OCI-LY1 (cell line): ENCODE measurements around the gene NEK4.

ENCODE experiments used
- EZH2 ChIP-seq: fragments of 200-600 bp; sonication (generic), shearing (Covaris generic); IDR thresholded peaks from 2 replicates; pipeline ENCODE4 v1.8.0; 2017; ENCODE audit warnings: borderline replicate concordance, mixed run types, mild to moderate bottlenecking, antibody characterized with exemption, low read length, moderate library complexity, mixed read lengths
- TF ChIP-seq, protein P1 (sequence below): fragments of 200-600 bp; sonication (generic), shearing (Covaris generic); IDR thresholded peaks from 2 replicates; pipeline ENCODE4 v1.5.1; 2017; ENCODE audit warnings: mild to moderate bottlenecking, antibody characterized with exemption, low read length, moderate library complexity, mixed read lengths

DNA sequence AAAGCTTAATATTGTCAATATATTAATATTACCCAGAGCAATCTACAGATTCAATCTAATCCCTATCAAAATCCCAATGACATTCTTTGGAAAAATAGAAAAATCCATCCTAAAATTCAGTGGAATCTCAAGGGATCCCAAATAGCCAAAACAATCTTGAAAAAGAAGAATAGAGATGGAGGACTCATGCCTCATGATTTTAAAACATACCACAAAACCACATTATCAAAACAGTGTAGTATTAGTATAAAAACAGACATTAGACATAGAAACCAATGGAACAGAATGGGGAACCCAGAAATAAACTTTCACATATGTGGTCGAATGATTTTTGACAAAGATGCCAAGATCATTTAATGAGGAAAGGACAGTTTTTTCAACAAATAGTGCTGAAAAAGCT, 14.6 kb downstream of the NEK4 start:
- no peak for TF ChIP-seq EZH2
- TF ChIP-seq, protein P1, sequence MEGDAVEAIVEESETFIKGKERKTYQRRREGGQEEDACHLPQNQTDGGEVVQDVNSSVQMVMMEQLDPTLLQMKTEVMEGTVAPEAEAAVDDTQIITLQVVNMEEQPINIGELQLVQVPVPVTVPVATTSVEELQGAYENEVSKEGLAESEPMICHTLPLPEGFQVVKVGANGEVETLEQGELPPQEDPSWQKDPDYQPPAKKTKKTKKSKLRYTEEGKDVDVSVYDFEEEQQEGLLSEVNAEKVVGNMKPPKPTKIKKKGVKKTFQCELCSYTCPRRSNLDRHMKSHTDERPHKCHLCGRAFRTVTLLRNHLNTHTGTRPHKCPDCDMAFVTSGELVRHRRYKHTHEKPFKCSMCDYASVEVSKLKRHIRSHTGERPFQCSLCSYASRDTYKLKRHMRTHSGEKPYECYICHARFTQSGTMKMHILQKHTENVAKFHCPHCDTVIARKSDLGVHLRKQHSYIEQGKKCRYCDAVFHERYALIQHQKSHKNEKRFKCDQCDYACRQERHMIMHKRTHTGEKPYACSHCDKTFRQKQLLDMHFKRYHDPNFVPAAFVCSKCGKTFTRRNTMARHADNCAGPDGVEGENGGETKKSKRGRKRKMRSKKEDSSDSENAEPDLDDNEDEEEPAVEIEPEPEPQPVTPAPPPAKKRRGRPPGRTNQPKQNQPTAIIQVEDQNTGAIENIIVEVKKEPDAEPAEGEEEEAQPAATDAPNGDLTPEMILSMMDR: no peak
